IPS DF 6.9 (cell line): Measurements from ENCODE around the gene SLC1A2.

Experiments used
- DNase-seq: peaks from one replicate; pipeline ENCODE4 v3.0.0-alpha.2; 2013; ENCODE audit warnings: low read depth, low spot score
- H3K27ac ChIP-seq: one replicate; pipeline ENCODE4 v1.5.1; 2013; ENCODE audit warnings: low read length, control low read depth
- H3K27me3 ChIP-seq: 2 replicates; pipeline ENCODE4 v1.6.1; 2013; ENCODE audit warnings: mild to moderate bottlenecking, low read length; ENCODE audit not compliant: control insufficient read depth, insufficient read depth
- H3K36me3 ChIP-seq: 2 replicates; pipeline ENCODE4 v1.6.1; 2013; ENCODE audit warnings: low read length; ENCODE audit not compliant: control insufficient read depth, insufficient read depth
- H3K4me1 ChIP-seq: 2 replicates; pipeline ENCODE4 v1.6.1; 2013; ENCODE audit warnings: low read length; ENCODE audit not compliant: control insufficient read depth, insufficient read depth
- H3K4me3 ChIP-seq: 2 replicates; pipeline ENCODE4 v1.5.1; 2013; ENCODE audit warnings: mild to moderate bottlenecking, low read length
- H3K9me3 ChIP-seq: 2 replicates; pipeline ENCODE4 v1.6.1; 2013; ENCODE audit warnings: low read length, inconsistent platforms; ENCODE audit not compliant: control insufficient read depth, insufficient read depth
- WGBS: extraction: QIAGEN DNeasy Blood & Tissue Kit; methylation state at CpG from one replicate; pipeline ENCODE4 v1.1.7; 2013; ENCODE audit warnings: mixed read lengths, missing lambda C conversion rate; ENCODE audit not compliant: insufficient read length, insufficient coverage; 5-methylcytosine and 5-hydroxymethylcytosine counted together

The SLC1A2 gene

DNA sequence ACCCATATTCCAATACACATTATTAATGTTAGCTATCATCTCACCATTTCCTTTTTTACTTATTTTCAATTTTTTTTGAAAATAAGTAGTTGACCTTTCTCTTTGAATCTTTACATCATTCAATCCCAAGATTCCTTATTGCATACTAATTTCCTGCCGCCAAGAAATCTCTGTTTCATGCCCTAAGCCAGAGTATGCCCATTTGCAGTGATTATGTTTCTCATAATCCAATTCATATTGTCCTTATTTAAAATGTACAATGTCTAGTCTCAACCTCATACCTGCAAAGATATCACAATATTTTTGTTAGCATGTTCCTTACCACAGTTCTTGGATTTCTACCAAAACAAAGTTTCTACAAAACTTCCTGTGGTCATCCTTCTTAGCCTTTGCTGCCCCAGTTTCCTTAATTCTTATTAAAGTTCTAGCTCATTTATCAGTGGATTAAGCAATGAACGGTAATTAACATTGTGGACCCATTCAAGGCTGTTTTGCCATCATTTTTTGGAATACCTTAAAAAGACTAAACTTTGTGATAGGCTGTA lies 205.1 kb downstream of the SLC1A2 start:
- Histone ChIP-seq H3K27me3 (no peaks in the 10 kb centered on the region), H3K4me1 (peaks cover 4% of the 10 kb centered on the region; the same call in 1 of the 2 replicates), H3K9me3 (no peaks in the 10 kb centered on the region), H3K36me3 (no peaks in the 10 kb centered on the region), H3K4me3 (no peak overlapping the region), H3K27ac (no peak overlapping the region)
- WGBS, result no CpG with 5 or more reads among the region's 2 CpGs
- no peak for DNase-seq

DNA sequence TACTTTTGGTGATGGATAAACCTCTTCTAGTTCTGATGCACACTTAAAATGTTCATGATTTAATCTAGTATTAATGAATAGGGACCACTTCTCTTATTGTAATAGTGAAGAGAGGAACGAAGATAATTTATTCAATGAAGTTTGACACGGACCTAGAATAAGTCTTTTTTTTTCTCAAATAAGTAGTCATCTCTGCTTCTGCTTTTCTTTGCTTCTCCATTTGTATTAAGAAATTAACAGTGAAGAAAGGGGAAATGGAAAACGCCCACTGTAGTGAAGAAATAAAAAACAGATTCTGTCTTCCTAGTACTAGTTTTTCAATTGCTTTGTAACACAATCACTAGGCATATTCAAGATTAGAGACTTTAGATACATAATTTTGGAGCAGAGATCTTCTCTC lies 207.4 kb downstream of the SLC1A2 start:
- no CpG with 5 or more reads among the region's 3 CpGs for WGBS
- no peaks in the 10 kb centered on the region for H3K27me3 ChIP-seq
- no peak for DNase-seq
- H3K4me3 ChIP-seq, result no peak overlapping the region
- H3K9me3 ChIP-seq, result no peaks in the 10 kb centered on the region
- H3K4me1 ChIP-seq, result peaks cover 2% of the 10 kb centered on the region; the same call in 1 of the 2 replicates
- H3K27ac ChIP-seq, result no peak overlapping the region
- H3K36me3 ChIP-seq, result no peaks in the 10 kb centered on the region

- no peaks in the 10 kb centered on the region for H3K27me3 ChIP-seq
- H3K4me3 ChIP-seq, result no peak overlapping the region
- H3K4me1 ChIP-seq, result no peaks in the 10 kb centered on the region; the same call in 1 of the 2 replicates
- H3K36me3 ChIP-seq, result no peaks in the 10 kb centered on the region
- no peaks in the 10 kb centered on the region for H3K9me3 ChIP-seq
- no peak for DNase-seq
- WGBS, result no CpG with 5 or more reads among the region's 3 CpGs
- H3K27ac ChIP-seq, result no peak overlapping the region
Measured at GRCh38 chr11:35210876-35211546, 208.3 kb downstream of the SLC1A2 start.

DNA sequence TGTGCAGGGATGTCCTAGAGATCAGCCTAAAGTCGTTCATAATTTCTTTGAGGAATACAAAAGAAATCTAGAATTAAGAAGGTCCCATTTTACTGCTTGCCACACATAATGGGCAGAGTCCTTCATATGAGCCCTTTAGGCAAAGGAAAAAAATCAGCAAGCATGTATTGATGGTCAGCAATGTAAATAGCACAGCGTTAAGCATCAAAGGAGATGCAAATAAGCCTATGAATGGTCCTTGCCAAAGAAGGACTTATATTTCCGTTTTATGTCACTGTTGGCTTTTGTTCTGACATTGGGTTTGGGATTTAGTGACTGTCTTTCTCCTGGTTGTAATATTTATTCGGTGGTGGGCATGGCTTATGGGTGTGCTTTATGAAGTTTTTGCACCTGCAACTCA lies 210.6 kb downstream of the SLC1A2 start:
- no peaks in the 10 kb centered on the region for H3K4me1 ChIP-seq
- WGBS, result no CpG with 5 or more reads among the region's 4 CpGs
- H3K4me3 ChIP-seq, result no peak overlapping the region
- no peaks in the 10 kb centered on the region for H3K27me3 ChIP-seq
- no peak for DNase-seq
- H3K36me3 ChIP-seq, result no peaks in the 10 kb centered on the region
- H3K9me3 ChIP-seq, result no peaks in the 10 kb centered on the region
- H3K27ac ChIP-seq, result no peak overlapping the region

GRCh38 chr11:35207471-35208403 lies 211.6 kb downstream of the SLC1A2 start:
- Histone ChIP-seq H3K27me3 (no peaks in the 10 kb centered on the region), H3K4me3 (no peak overlapping the region), H3K9me3 (no peaks in the 10 kb centered on the region), H3K27ac (no peak overlapping the region), H3K4me1 (no peaks in the 10 kb centered on the region), H3K36me3 (no peaks in the 10 kb centered on the region)
- DNase-seq, result no peak
- WGBS, result no CpG with 5 or more reads among the region's 10 CpGs

GRCh38 chr11:35206616-35207015 lies 212.7 kb downstream of the SLC1A2 start:
- Histone ChIP-seq H3K27ac (no peak overlapping the region), H3K9me3 (no peaks in the 10 kb centered on the region), H3K4me3 (no peak overlapping the region), H3K27me3 (no peaks in the 10 kb centered on the region), H3K36me3 (no peaks in the 10 kb centered on the region), H3K4me1 (no peaks in the 10 kb centered on the region)
- WGBS, result no CpG with 5 or more reads among the region's 1 CpG
- no peak for DNase-seq

DNA sequence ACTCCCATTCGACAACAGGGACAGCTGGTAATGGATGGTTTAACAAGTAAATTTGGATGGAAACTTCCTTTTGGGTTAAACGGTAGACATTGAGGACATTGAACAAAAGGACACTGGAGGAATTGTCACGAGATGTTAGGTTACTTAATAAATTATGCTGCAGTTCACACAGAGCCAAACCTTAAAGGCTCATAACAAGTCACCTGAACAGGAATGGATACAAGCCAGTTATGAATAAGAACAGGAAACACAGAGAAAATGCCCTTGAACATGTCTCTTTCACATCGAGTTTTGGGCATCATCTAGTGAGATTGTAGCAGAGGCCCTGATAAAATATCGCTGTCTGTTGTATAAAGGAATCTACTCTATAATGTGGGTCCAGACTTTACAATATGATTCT lies 214.7 kb downstream of the SLC1A2 start:
- H3K4me1 ChIP-seq, result no peaks in the 10 kb centered on the region
- no peaks in the 10 kb centered on the region for H3K36me3 ChIP-seq
- DNase-seq, result no peak
- WGBS, result no CpG with 5 or more reads among the region's 5 CpGs
- H3K27me3 ChIP-seq, result no peaks in the 10 kb centered on the region
- H3K9me3 ChIP-seq, result no peaks in the 10 kb centered on the region
- H3K27ac ChIP-seq, result no peak overlapping the region
- H3K4me3 ChIP-seq, result no peak overlapping the region
